Measurements from ENCODE around the gene ZNF605.

GRCh38 chr12:132909030-132909368, 47.1 kb downstream of the ZNF605 start:
- no peak for TF ChIP-seq POLR2A (IDR thresholded peaks at IDR 0.05)
- TF ChIP-seq CTCF (IDR thresholded peaks at IDR 0.05), result no peak

Measured in ovary (tissue), 3 donors.